Right atrium auricular region (tissue), 2 donors: ENCODE results near the gene SORL1. TPM values are rescaled to one million over a fixed set of nuclear protein-coding genes. Genes with fewer than 3 reads are reported as not detected.
"Not testable (repeated sequence)": the region's sequence is repeated elsewhere in the genome, so short reads cannot be mapped to it uniquely, and the experiment has no call there.

Experiments used
- DNase-seq: peaks from one replicate; pipeline ENCODE4 v3.0.0-alpha.2; 2019; ENCODE audit warnings: low spot score
- H3K27ac ChIP-seq, 2 donors: fragments of 200-600 bp; sonication (generic); 1 replicate in 1 of 2; 2 replicates in 1 of 2; pipeline ENCODE4 v1.5.1; 2016 to 2019
- H3K27me3 ChIP-seq, 2 donors: fragments of 200-600 bp; sonication (generic); one replicate each; pipeline versions ENCODE4 v1.5.1 to v1.6.0; 2017 to 2019
- H3K36me3 ChIP-seq: fragments of 200-600 bp; sonication (generic); one replicate; pipeline ENCODE4 v1.5.1; 2016
- H3K4me1 ChIP-seq, 2 donors: fragments of 200-600 bp; sonication (generic); one replicate each; pipeline versions ENCODE4 v1.5.1 to v1.6.0; 2017 to 2019
- H3K4me3 ChIP-seq, 2 donors: fragments of 200-600 bp; sonication (generic); 1 replicate in 1 of 2; 2 replicates in 1 of 2; pipeline ENCODE4 v1.5.1; 2017 to 2019; ENCODE audit warnings: mild to moderate bottlenecking in 1 of 2, moderate library complexity in 1 of 2
- H3K9me3 ChIP-seq, 2 donors: fragments of 200-600 bp; sonication (generic); one replicate each; pipeline ENCODE4 v1.5.1; 2019
- total RNA-seq, 2 donors: library from RNA; depleted of rRNA; stranded (reverse); fragments of >200 nt; gene quantifications; one replicate each; pipeline ENCODE4 v1.1.0, GENCODE V29; 2016
- TF ChIP-seq, protein P1 (sequence below), 2 donors: fragments of 200-600 bp; sonication (generic); IDR thresholded peaks; one replicate each; pipeline ENCODE4 v1.5.1; 2019; ENCODE audit warnings: antibody characterized with exemption in 2 of 2

Gene SORL1, protein sequence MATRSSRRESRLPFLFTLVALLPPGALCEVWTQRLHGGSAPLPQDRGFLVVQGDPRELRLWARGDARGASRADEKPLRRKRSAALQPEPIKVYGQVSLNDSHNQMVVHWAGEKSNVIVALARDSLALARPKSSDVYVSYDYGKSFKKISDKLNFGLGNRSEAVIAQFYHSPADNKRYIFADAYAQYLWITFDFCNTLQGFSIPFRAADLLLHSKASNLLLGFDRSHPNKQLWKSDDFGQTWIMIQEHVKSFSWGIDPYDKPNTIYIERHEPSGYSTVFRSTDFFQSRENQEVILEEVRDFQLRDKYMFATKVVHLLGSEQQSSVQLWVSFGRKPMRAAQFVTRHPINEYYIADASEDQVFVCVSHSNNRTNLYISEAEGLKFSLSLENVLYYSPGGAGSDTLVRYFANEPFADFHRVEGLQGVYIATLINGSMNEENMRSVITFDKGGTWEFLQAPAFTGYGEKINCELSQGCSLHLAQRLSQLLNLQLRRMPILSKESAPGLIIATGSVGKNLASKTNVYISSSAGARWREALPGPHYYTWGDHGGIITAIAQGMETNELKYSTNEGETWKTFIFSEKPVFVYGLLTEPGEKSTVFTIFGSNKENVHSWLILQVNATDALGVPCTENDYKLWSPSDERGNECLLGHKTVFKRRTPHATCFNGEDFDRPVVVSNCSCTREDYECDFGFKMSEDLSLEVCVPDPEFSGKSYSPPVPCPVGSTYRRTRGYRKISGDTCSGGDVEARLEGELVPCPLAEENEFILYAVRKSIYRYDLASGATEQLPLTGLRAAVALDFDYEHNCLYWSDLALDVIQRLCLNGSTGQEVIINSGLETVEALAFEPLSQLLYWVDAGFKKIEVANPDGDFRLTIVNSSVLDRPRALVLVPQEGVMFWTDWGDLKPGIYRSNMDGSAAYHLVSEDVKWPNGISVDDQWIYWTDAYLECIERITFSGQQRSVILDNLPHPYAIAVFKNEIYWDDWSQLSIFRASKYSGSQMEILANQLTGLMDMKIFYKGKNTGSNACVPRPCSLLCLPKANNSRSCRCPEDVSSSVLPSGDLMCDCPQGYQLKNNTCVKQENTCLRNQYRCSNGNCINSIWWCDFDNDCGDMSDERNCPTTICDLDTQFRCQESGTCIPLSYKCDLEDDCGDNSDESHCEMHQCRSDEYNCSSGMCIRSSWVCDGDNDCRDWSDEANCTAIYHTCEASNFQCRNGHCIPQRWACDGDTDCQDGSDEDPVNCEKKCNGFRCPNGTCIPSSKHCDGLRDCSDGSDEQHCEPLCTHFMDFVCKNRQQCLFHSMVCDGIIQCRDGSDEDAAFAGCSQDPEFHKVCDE (N-terminal part only)
- total RNA-seq, result 1 to 10 TPM; 6.4 to 7.5 TPM

DNA sequence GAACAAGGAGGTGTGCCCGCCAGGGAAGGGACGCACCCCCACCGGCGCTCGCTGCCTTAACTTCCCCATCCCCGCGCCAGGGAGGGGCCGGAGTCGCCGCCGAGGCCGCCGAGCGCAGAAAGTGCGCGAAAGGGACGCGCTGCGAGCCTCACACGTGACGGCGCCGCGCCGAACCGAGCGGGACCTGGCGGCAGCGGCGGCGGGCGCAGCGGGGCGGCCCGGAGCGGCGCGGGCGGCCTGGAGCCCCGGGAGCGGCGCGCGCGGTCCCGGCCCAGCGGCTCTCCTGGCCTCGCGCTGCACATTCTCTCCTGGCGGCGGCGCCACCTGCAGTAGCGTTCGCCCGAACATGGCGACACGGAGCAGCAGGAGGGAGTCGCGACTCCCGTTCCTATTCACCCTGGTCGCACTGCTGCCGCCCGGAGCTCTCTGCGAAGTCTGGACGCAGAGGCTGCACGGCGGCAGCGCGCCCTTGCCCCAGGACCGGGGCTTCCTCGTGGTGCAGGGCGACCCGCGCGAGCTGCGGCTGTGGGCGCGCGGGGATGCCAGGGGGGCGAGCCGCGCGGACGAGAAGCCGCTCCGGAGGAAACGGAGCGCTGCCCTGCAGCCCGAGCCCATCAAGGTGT is at the start of gene SORL1:
Gene SORL1, plus strand, starts transcription at position 329 of the 623 bp plus-strand sequence. Its CDS starts 18 bp downstream, at position 347.
- TF ChIP-seq, protein P1, sequence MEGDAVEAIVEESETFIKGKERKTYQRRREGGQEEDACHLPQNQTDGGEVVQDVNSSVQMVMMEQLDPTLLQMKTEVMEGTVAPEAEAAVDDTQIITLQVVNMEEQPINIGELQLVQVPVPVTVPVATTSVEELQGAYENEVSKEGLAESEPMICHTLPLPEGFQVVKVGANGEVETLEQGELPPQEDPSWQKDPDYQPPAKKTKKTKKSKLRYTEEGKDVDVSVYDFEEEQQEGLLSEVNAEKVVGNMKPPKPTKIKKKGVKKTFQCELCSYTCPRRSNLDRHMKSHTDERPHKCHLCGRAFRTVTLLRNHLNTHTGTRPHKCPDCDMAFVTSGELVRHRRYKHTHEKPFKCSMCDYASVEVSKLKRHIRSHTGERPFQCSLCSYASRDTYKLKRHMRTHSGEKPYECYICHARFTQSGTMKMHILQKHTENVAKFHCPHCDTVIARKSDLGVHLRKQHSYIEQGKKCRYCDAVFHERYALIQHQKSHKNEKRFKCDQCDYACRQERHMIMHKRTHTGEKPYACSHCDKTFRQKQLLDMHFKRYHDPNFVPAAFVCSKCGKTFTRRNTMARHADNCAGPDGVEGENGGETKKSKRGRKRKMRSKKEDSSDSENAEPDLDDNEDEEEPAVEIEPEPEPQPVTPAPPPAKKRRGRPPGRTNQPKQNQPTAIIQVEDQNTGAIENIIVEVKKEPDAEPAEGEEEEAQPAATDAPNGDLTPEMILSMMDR (IDR thresholded peaks at IDR 0.05), result peak; percentile 34 to 69
- no peaks in the 10 kb centered on the region for H3K9me3 ChIP-seq
- peak; percentile 62 for DNase-seq
- H3K27me3 ChIP-seq, result no peaks in the 10 kb centered on the region
- peak within 1 kb of the TSS; percentile 18 to 42 for H3K27ac ChIP-seq
- peak within 1 kb of the TSS; percentile 69 to 78 for H3K4me3 ChIP-seq
- H3K4me1 ChIP-seq, result peaks cover 0 to 16% of the 10 kb centered on the region in 2 donors
- H3K36me3 ChIP-seq, result no peaks in the 10 kb centered on the region

DNA sequence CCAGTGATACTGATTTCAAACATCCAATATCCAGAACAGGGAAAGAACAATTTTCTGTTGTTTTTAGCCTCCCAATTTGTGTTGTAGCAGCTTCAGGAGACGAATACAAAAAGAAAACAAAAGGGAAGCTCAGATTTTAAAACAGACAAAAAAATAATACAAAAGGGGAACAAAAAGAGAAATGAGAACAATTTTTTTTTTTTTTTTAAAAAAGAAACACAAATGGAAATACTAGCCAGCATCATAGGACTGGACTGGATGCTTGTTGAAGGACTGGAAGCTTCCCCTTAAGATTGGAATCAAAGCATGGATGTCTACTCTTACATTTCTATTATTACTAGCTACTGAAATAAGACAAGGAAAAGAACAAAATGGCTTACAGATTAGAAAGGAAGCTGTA is 46.5 kb upstream of the SORL1 start:
- Histone ChIP-seq H3K36me3 (no peaks in the 10 kb centered on the region), H3K27ac (no peak overlapping the region), H3K4me3 (no peak overlapping the region), H3K9me3 (peaks cover 0 to 4% of the 10 kb centered on the region in 2 donors), H3K4me1 (no peaks in the 10 kb centered on the region), H3K27me3 (no peaks in the 10 kb centered on the region)
- TF ChIP-seq, protein P1 (IDR thresholded peaks at IDR 0.05), result no peak
- DNase-seq, result no peak

DNA sequence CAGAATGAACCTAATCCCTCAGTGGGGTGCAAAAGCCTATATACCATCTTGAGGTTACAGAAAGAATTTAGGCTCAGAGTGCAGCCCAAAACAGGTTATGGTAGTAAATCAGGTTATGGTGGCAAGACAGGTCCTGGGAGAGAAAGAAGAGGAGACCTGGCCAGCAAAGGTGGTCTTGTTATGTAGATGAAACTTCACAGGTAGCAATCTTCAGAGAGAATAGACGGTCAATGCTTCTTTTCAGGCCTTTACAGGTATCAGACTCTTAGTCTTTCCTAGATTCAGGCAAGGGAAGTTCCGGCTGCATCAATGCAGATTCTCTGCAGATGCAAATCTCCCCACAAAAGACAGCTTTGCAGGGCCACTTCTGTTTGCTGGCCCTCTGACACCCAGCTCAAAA is 45.8 kb upstream of the SORL1 start:
- H3K27me3 ChIP-seq, result no peaks in the 10 kb centered on the region
- no peak overlapping the region for H3K27ac ChIP-seq
- H3K4me3 ChIP-seq, result no peak overlapping the region
- no peaks in the 10 kb centered on the region for H3K36me3 ChIP-seq
- TF ChIP-seq, protein P1 (IDR thresholded peaks at IDR 0.05), result no peak
- H3K9me3 ChIP-seq, result peaks cover 0 to 4% of the 10 kb centered on the region in 2 donors
- no peaks in the 10 kb centered on the region for H3K4me1 ChIP-seq
- DNase-seq, result no peak

DNA sequence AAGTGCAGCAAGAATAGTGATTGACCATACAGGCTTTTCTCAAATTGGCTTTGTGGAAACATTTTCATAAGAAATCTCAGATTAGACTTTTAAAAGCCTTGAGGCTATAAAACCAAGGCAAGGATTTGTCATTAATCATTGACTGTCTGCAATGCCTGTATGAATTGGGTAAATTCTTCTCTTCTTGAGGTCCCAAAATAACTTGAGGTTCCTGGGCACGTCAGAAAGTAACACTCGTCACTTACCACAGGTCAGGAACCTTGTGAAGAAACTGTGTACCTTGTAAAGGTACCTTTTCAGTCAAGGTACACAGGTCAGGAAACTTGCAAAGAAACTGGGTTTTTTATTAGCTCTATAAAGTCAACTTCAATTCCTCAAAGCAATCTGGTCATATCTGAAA is 43.3 kb upstream of the SORL1 start:
- Histone ChIP-seq H3K9me3 (no peaks in the 10 kb centered on the region), H3K27ac (no peak overlapping the region), H3K27me3 (no peaks in the 10 kb centered on the region), H3K4me1 (no peaks in the 10 kb centered on the region), H3K36me3 (no peaks in the 10 kb centered on the region), H3K4me3 (no peak overlapping the region)
- no peak for DNase-seq
- TF ChIP-seq, protein P1 (IDR thresholded peaks at IDR 0.05), result no peak

DNA sequence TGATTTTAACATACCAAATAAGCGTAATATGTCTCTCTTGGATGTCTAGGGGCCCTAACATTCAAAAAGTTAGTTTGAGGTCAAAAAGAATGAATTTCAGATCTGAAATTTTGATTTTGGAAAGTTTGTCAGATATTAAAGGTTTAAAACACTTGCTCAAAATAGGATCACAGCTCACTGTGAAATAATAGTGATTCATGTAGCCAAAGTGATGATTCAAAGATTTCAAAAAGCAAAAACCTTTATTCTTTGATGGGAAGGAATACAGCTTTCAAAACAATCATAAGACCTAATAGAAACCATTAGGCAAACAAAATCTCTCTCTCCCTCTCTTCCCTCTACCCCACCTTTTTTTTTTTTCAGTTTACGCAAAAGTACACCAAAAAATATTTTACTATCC is 42.1 kb upstream of the SORL1 start:
- not testable (repeated sequence) for H3K36me3 ChIP-seq, DNase-seq

DNA sequence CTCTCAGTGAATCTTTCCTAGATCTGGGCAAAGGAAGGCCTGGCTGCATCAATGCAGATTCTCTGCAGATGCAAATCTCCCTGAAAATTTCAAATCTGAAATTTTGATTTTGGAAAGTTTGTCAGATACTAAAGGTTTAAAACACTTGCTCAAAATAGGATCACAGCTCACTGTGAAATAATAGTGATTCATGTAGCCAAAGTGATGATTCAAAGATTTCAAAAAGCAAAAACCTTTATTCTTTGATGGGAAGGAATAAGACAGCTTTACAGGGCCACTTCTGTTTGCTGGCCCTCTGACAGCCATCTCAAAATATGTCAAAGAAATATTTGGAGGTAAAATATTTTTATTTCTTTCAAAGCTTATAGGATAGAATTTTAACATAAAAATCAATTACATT is 40.8 kb upstream of the SORL1 start:
- H3K9me3 ChIP-seq, H3K36me3 ChIP-seq, DNase-seq, H3K27ac ChIP-seq, H3K4me1 ChIP-seq, H3K27me3 ChIP-seq, H3K4me3 ChIP-seq: not testable (repeated sequence)

More for the DNA sequence above, 42.1 kb upstream of the SORL1 start:
- H3K4me1 ChIP-seq, H3K4me3 ChIP-seq, H3K9me3 ChIP-seq, H3K27me3 ChIP-seq, H3K27ac ChIP-seq: not testable (repeated sequence)
